ENCODE measurements around the gene RARB.

DNA sequence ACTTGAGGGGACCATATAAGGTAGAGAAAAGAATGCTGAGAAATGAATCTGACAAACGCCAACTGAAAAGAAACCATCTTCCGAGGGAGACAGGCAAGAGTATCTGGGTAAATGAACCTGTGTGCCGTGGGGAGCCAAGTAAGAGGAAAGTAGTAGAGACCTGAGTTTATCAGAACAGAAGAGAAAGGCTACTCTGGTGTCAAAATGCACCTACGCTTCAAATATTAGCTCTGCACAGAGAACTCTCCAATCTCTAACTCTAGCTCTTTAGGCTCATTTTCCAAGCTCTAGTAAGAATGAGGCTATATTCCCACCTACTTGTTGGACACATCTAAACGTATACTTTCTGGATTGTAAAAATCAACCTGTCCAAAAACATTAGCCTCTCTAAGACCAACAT lies 183.1 kb downstream of the RARB start:
- TF ChIP-seq ZNF175 (tag by site-specific recombination; IDR thresholded peaks at IDR 0.05), result no peak
- TF ChIP-seq, protein P1, sequence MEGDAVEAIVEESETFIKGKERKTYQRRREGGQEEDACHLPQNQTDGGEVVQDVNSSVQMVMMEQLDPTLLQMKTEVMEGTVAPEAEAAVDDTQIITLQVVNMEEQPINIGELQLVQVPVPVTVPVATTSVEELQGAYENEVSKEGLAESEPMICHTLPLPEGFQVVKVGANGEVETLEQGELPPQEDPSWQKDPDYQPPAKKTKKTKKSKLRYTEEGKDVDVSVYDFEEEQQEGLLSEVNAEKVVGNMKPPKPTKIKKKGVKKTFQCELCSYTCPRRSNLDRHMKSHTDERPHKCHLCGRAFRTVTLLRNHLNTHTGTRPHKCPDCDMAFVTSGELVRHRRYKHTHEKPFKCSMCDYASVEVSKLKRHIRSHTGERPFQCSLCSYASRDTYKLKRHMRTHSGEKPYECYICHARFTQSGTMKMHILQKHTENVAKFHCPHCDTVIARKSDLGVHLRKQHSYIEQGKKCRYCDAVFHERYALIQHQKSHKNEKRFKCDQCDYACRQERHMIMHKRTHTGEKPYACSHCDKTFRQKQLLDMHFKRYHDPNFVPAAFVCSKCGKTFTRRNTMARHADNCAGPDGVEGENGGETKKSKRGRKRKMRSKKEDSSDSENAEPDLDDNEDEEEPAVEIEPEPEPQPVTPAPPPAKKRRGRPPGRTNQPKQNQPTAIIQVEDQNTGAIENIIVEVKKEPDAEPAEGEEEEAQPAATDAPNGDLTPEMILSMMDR (tag by site-specific recombination; IDR thresholded peaks at IDR 0.05), result no peak
- TF ChIP-seq ZSCAN16 (tag by site-specific recombination; IDR thresholded peaks at IDR 0.05), result no peak
- TF ChIP-seq, protein P2, sequence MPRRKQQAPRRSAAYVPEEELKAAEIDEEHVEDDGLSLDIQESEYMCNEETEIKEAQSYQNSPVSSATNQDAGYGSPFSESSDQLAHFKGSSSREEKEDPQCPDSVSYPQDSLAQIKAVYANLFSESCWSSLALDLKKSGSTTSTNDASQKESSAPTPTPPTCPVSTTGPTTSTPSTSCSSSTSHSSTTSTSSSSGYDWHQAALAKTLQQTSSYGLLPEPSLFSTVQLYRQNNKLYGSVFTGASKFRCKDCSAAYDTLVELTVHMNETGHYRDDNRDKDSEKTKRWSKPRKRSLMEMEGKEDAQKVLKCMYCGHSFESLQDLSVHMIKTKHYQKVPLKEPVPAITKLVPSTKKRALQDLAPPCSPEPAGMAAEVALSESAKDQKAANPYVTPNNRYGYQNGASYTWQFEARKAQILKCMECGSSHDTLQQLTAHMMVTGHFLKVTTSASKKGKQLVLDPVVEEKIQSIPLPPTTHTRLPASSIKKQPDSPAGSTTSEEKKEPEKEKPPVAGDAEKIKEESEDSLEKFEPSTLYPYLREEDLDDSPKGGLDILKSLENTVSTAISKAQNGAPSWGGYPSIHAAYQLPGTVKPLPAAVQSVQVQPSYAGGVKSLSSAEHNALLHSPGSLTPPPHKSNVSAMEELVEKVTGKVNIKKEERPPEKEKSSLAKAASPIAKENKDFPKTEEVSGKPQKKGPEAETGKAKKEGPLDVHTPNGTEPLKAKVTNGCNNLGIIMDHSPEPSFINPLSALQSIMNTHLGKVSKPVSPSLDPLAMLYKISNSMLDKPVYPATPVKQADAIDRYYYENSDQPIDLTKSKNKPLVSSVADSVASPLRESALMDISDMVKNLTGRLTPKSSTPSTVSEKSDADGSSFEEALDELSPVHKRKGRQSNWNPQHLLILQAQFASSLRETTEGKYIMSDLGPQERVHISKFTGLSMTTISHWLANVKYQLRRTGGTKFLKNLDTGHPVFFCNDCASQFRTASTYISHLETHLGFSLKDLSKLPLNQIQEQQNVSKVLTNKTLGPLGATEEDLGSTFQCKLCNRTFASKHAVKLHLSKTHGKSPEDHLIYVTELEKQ (tag by site-specific recombination; IDR thresholded peaks at IDR 0.05; ENCODE audit: borderline replicate concordance), result no peak
- no peak for TF ChIP-seq ZBTB7A (tag by site-specific recombination; IDR thresholded peaks at IDR 0.05; ENCODE audit: low read depth)
- TF ChIP-seq, protein P3, sequence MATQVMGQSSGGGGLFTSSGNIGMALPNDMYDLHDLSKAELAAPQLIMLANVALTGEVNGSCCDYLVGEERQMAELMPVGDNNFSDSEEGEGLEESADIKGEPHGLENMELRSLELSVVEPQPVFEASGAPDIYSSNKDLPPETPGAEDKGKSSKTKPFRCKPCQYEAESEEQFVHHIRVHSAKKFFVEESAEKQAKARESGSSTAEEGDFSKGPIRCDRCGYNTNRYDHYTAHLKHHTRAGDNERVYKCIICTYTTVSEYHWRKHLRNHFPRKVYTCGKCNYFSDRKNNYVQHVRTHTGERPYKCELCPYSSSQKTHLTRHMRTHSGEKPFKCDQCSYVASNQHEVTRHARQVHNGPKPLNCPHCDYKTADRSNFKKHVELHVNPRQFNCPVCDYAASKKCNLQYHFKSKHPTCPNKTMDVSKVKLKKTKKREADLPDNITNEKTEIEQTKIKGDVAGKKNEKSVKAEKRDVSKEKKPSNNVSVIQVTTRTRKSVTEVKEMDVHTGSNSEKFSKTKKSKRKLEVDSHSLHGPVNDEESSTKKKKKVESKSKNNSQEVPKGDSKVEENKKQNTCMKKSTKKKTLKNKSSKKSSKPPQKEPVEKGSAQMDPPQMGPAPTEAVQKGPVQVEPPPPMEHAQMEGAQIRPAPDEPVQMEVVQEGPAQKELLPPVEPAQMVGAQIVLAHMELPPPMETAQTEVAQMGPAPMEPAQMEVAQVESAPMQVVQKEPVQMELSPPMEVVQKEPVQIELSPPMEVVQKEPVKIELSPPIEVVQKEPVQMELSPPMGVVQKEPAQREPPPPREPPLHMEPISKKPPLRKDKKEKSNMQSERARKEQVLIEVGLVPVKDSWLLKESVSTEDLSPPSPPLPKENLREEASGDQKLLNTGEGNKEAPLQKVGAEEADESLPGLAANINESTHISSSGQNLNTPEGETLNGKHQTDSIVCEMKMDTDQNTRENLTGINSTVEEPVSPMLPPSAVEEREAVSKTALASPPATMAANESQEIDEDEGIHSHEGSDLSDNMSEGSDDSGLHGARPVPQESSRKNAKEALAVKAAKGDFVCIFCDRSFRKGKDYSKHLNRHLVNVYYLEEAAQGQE (tag by site-specific recombination; IDR thresholded peaks at IDR 0.05), result no peak
- TF ChIP-seq, protein P4, sequence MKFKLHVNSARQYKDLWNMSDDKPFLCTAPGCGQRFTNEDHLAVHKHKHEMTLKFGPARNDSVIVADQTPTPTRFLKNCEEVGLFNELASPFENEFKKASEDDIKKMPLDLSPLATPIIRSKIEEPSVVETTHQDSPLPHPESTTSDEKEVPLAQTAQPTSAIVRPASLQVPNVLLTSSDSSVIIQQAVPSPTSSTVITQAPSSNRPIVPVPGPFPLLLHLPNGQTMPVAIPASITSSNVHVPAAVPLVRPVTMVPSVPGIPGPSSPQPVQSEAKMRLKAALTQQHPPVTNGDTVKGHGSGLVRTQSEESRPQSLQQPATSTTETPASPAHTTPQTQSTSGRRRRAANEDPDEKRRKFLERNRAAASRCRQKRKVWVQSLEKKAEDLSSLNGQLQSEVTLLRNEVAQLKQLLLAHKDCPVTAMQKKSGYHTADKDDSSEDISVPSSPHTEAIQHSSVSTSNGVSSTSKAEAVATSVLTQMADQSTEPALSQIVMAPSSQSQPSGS (tag by site-specific recombination; IDR thresholded peaks at IDR 0.05; ENCODE audit: low read depth), result no peak
- TF ChIP-seq ZNF24 (tag by site-specific recombination; IDR thresholded peaks at IDR 0.05), result no peak
- no peak for TF ChIP-seq ZNF791 (tag by site-specific recombination; IDR thresholded peaks at IDR 0.05)
